G401 (cell line): ENCODE results near the gene LRRC42. TPM values are rescaled to one million over a fixed set of nuclear protein-coding genes. Genes with fewer than 3 reads are reported as not detected.
A peak's percentile ranks its signal among the peaks of the same experiment; 100 is the strongest.

ENCODE experiments used
- DNase-seq: peaks from one replicate; pipeline ENCODE4 v3.0.0-alpha.2; 2015; ENCODE audit warnings: low spot score
- in situ Hi-C: cut with HindIII; loops from 2 replicates; pipeline ENCODE4 v1.10.0; 2016; ENCODE audit warnings: low sequenced_read_pairs, mixed read lengths
- total RNA-seq: library from RNA; depleted of rRNA; stranded (reverse); fragments of >200 nt; shearing (Covaris generic); gene quantifications from 2 replicates; pipeline ENCODE4 v1.2.3, GENCODE V29; 2014

The LRRC42 gene
- total RNA-seq, 1 experiment from 2014 or later = 94.7 TPM

DNA sequence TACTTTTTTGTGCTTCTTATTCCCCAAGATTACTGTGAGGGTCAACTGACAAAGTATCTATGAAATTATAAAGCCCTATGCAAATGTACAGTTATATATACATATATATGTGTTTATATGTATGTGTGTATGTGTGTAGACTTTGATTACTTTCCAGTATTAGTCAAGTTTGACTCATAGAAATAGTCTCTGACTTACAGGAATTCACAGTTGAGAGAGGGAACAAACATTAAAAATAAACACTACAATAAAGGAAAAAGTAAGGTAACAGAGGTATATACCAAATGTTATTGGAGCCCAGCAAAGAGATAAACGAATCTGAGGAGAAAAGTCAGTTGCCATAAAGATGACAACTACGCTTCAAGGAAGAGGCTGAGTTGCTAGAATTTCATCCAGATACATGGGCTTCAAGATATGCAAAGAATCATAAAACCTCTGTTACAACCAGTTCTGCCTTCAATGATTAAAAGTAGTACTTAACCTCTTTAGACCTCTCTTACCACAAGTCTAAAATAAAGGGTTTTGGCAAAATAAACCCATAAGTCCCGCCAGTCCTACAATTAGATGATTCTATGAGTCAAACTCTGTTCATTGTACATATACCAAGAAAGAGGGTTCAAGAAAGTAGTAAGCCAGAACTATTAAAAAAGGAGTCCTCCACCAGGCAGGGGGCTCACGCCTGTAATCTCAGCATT, 7.9 kb upstream of the LRRC42 start:
- no peak for DNase-seq
- in situ Hi-C loops = no loop called here

DNA sequence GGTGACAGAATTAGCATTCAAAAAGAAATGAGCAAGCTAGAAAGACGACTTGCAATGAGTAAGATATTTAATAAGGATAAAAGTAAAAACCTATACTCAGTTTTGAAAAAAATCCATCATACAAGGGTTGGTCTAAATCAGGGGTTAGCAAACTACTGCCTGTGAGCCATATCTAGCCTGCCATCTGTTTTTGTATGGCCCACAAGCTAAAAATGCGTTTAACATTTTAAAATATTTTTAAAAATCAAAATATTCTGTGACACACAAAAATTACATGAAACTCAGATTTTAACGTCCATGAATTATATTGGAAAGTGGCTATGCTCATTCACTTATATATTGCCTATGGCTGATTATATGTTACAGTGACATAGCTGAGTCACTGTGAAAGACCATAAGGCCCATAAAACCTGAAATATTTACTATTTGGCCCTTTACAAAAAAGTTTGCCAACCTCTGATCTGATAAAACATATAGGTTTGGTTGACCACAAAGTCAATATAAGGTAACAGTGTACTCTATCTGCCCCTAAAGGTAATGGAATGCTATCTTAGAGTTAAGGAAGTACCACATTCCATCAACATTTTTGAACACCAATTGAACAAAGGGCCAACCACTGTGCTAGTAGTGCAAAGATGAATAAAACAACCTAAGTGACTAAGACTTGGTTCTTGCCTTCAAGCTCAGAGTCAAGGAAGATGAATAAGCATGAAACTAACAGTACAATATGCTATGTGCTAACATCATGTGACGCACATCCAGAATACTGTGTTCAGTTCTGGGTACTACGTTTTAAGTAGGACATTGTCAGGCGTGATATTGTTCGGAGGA, 3.8 kb upstream of the LRRC42 start:
- in situ Hi-C loops = no loop called here
- no peak for DNase-seq

- in situ Hi-C loops = no loop called here
- no peak for DNase-seq
These were observed 3.1 kb upstream of the LRRC42 start for GRCh38 chr1:53943090-53943489.

DNA sequence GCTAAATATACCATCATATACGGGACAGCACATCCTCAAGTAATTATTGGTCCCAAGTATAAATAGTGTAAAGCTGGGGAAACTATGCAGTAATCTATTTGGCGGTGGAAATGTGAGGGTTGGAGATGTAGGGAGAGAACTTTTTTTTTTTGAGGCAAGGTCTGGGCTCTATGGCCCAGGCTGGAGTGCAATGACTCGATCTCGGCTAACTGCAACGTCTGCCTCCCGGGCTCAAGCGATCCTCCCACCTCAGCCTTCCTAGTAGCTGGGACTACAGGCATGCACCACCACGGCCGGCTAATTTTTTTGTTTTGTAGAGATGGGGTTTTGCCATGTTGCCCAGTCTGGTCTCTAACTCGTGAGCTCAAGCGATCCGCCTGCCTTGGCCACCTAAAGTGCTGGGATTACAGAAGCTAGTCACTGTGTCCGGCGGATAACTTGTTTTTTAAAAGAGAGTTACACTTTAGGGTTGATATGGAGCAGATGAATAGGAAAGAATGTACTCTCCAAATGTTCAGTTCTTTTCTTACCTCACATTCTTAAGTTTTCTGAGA, 2.6 kb upstream of the LRRC42 start:
- DNase-seq = no peak
- in situ Hi-C loops = no loop called here

- DNase-seq = peak; percentile 27
- in situ Hi-C loops = no loop called here
These were observed 1.5 kb upstream of the LRRC42 start for GRCh38 chr1:53944469-53945182.

DNA sequence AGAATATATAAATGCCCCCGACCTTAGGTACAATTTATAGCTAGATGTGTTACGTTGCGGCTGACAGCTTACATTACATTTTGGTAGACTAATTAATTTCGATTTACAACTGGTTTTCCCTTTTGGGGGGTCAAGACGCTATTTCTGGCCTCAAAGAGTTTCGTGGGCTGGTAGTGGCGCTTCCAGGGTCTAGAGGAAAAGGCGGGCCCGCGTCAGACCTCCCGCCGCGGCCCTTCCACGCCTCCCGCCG, 1.0 kb upstream of the LRRC42 start:
- in situ Hi-C loops = no loop called here
- no peak for DNase-seq

DNA sequence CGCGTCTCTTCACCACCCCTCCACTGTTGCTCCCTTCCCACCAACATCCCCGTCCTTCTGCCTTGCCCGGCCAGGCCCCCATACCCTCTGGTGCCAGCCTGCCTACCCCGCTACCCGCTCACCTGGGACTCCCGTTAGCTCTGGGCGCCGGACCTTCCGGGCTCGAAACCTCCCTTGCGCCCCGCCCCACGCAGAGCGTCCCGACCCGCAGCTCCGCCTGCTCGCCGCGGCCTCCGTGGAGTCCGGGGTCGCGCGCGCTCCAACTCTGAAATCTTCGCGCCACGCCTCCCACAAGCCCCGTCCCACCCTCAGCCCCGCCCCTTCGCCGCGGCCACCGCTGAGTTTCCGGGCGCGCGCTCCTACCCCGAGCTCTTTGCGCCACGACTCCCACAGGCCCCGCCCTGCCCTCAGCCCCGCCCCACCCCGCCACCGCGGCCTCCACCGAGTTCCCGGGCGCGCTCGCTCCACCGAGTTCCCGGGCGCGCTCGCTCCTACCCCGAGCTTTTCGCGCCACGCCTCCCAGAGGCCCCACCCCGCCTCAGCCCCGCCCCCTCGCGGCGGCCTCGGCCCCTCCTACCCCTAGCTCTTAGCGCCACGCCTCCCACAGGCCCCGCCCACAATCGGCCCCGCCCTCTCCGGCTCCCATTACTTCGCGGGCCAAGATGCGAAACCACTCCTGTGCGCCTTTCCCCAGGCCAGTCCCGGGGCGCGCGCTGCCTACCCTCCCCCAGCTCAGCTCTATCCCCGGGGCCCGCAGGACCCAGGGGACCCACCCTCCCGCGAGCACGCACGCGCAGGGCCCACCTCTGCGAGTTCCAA, 508 bp upstream of the LRRC42 start, which contains the start of gene IFT25:
Gene IFT25, minus strand, starts transcription at position 267 of the 819 bp plus-strand sequence. CDS start 5,617 bp downstream, outside the sequence.
- in situ Hi-C loops = no loop called here
- DNase-seq = peak; percentile 95

- in situ Hi-C loops = no loop called here
- peak; percentile 25 for DNase-seq
These were observed 1.2 kb downstream of the LRRC42 start for GRCh38 chr1:53947172-53947907.

- in situ Hi-C loops = no loop called here
- peak; percentile 4 for DNase-seq
These were observed 2.1 kb downstream of the LRRC42 start for GRCh38 chr1:53948291-53948690.

- in situ Hi-C loops = no loop called here
- peak; percentile 47 for DNase-seq
These were observed 3.2 kb downstream of the LRRC42 start for GRCh38 chr1:53949023-53949990.

- in situ Hi-C loops = no loop called here
- DNase-seq = no peak
These were observed 5.5 kb downstream of the LRRC42 start for GRCh38 chr1:53951697-53952096.

- in situ Hi-C loops = no loop called here
- no peak for DNase-seq
These were observed 8.0 kb downstream of the LRRC42 start for GRCh38 chr1:53954128-53954527.

DNA sequence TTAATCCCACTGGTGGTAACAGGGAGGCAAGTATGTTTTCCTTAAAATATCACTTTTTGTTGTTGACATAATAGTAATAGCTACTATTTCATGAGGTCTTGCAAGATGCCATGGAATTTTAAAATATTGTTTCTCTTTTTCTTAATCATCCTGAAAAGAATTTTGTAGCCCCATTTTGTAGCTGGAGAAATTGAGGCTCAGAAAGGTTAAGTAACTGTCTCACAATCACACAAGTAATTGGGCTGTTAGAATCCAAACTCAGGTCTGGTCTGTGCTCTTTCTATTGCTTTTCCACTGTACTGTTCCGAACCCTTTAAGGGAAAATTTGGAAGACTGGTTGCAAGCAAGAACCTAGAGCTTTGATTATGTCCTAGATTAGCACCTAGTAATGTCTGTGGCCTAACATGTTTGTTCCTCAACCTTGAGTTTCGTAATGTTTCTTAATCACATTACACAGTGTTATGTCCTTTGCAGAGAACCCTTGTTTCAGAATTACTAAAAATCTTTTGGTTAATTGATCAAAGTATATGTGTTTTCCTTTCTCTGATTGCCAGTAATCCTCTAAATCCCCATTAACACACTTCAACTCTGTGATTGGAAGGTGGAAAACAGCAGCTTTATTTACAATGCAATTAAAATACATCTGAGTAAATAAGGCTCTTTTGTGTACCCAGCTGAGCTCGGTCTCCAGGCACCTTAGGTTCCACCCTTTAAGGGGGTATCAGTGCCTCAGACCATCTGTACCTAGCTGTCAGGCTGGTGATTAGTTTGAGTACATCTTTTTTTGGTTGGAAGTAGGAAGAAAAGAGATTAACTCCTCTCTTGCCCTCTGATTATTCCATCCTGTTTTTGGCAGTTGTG, 10.4 kb downstream of the LRRC42 start:
- in situ Hi-C loops = no loop called here
- no peak for DNase-seq

- no peak for DNase-seq
- in situ Hi-C loops = no loop called here
These were observed 11.2 kb downstream of the LRRC42 start for GRCh38 chr1:53957194-53957818.

- DNase-seq = no peak
- in situ Hi-C loops = no loop called here
These were observed 13.6 kb downstream of the LRRC42 start for GRCh38 chr1:53959664-53960250.

DNA sequence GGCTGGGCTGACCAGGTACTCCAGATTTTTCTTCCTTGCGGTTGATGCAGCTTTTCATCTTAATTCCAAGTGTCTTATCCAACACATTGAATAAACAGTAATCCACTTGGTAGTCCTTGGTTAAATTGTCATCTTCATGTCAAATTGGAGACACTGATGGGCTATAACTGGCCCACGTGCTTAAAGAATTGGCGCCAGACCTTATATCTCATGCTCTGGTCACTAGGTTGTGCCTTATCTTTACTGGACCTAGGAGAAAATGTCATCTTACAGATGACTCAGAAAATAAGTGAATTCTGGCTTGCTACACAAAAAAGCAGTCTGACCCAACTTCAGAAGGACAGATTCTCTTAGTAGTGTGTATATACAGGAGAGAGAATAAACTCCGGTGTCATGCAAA, 16.2 kb downstream of the LRRC42 start:
- in situ Hi-C loops = no loop called here
- DNase-seq = no peak
